Breast epithelium (tissue), 4 donors: ENCODE results near the gene PGD. TPM values are rescaled to one million over a fixed set of nuclear protein-coding genes. Genes with fewer than 3 reads are reported as not detected.

Source experiments
- DNase-seq, 2 donors: peaks; one replicate each; pipeline ENCODE4 v3.0.0-alpha.2; 2019; ENCODE audit warnings: low spot score in 2 of 2
- H3K27ac ChIP-seq, 2 donors: fragments of 200-600 bp; sonication (generic) in 1 of 2; one replicate each; pipeline ENCODE4 v1.5.1; 2016 to 2019; ENCODE audit warnings: mild to moderate bottlenecking in 1 of 2
- H3K27me3 ChIP-seq, 2 donors: fragments of 200-600 bp; sonication (generic) in 1 of 2; one replicate each; pipeline versions ENCODE4 v1.5.1 to v1.6.0; 2017 to 2019; ENCODE audit warnings: control low read depth in 1 of 2, mild to moderate bottlenecking in 1 of 2
- H3K36me3 ChIP-seq: fragments of 200-600 bp; one replicate; pipeline ENCODE4 v1.5.1; 2019
- H3K4me1 ChIP-seq, 2 donors: fragments of 200-600 bp; sonication (generic); one replicate each; pipeline ENCODE4 v1.5.1; 2016 to 2019; ENCODE audit warnings: control low read depth in 1 of 2
- H3K4me3 ChIP-seq, 3 donors: fragments of 200-600 bp; sonication (generic); 1 replicate in 2 of 3; 2 replicates in 1 of 3; pipeline ENCODE4 v1.5.1; 2016 to 2019; ENCODE audit warnings: mild to moderate bottlenecking in 3 of 3, moderate library complexity in 2 of 3
- H3K9me3 ChIP-seq, 2 donors: fragments of 200-600 bp; sonication (generic) in 1 of 2; one replicate each; pipeline ENCODE4 v1.5.1; 2016 to 2019; ENCODE audit warnings: control low read depth in 1 of 2
- CTCF ChIP-seq, 3 donors: fragments of 450-650 bp; IDR thresholded peaks; one replicate each; pipeline ENCODE4 v1.5.1; 2016 to 2017; ENCODE audit warnings: antibody characterized with exemption in 3 of 3, mild to moderate bottlenecking in 3 of 3, moderate library complexity in 3 of 3
- POLR2A ChIP-seq: fragments of 450-650 bp; IDR thresholded peaks from one replicate; pipeline ENCODE4 v1.6.1; 2016; ENCODE audit warnings: antibody characterized with exemption, mild to moderate bottlenecking, moderate library complexity
- POLR2AphosphoS5 ChIP-seq, 3 donors: sonication (generic); formaldehyde crosslinking; IDR thresholded peaks; one replicate each; pipeline ENCODE4 v1.6.1; 2017; ENCODE audit warnings: antibody characterized with exemption in 3 of 3
- intact Hi-C: fragments of 100-400 bp; cut with DNase I; formaldehyde crosslinking; loops from one replicate; pipeline ENCODE4 v1.15.1; 2023; ENCODE audit warnings: low total_unique reads
- total RNA-seq, 3 donors: library from RNA; depleted of rRNA; stranded (reverse); fragments of >200 nt; gene quantifications; one replicate each; pipeline ENCODE4 v1.1.0, GENCODE V29; 2016

Gene PGD
- total RNA-seq, 3 donors from 2014 or later, result 85.6 to 211 (median 101) TPM

GRCh38 chr1:10450156-10450814, 51.4 kb downstream of the PGD start:
- H3K27ac ChIP-seq, result no peak overlapping the region
- H3K36me3 ChIP-seq, result no peaks in the 10 kb centered on the region
- TF ChIP-seq POLR2A (no peak), CTCF (IDR thresholded peaks at IDR 0.05) (no peak), POLR2AphosphoS5 (IDR thresholded peaks at IDR 0.05) (no peak)
- intact Hi-C loops, result no loop called here
- no peak for DNase-seq
- H3K4me3 ChIP-seq, result no peak overlapping the region
- no peaks in the 10 kb centered on the region for H3K4me1 ChIP-seq
- H3K9me3 ChIP-seq, result no peaks in the 10 kb centered on the region
- H3K27me3 ChIP-seq, result no peaks in the 10 kb centered on the region

GRCh38 chr1:10450836-10451235, 52.0 kb downstream of the PGD start:
- Histone ChIP-seq H3K27me3 (no peaks in the 10 kb centered on the region), H3K4me1 (no peaks in the 10 kb centered on the region), H3K27ac (no peak overlapping the region), H3K4me3 (peak overlapping the region in 1 of 3 donors; percentile 25), H3K9me3 (no peaks in the 10 kb centered on the region), H3K36me3 (no peaks in the 10 kb centered on the region)
- DNase-seq, result no peak
- TF ChIP-seq CTCF (IDR thresholded peaks at IDR 0.05) (no peak), POLR2AphosphoS5 (IDR thresholded peaks at IDR 0.05) (no peak), POLR2A (no peak)
- intact Hi-C loops, result no loop called here

DNA sequence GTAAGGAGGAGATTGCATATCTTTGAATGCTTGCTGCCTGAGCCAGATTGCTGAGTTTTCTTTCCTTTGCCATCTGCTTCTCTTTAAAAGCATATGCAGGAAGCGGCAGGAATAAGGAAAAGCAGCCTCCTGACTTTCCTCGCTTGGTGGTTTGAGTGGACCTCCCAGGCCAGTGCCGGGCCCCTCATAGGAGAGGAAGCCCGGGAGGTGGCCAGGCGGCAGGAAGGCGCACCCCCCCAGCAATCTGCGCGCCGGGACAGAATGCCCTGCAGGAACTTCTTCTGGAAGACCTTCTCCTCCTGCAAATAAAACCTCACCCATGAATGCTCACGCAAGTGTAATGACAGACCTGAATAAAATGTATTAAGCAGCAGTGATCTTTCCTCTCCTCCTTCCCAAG, 52.4 kb downstream of the PGD start:
- Histone ChIP-seq H3K27ac (no peak overlapping the region), H3K9me3 (no peaks in the 10 kb centered on the region), H3K4me3 (peak overlapping the region in 2 of 3 donors; percentile 25 to 39), H3K4me1 (no peaks in the 10 kb centered on the region), H3K36me3 (no peaks in the 10 kb centered on the region), H3K27me3 (no peaks in the 10 kb centered on the region)
- intact Hi-C loops, result no loop called here
- TF ChIP-seq POLR2A (no peak), POLR2AphosphoS5 (IDR thresholded peaks at IDR 0.05) (no peak), CTCF (IDR thresholded peaks at IDR 0.05) (no peak)
- no peak for DNase-seq

DNA sequence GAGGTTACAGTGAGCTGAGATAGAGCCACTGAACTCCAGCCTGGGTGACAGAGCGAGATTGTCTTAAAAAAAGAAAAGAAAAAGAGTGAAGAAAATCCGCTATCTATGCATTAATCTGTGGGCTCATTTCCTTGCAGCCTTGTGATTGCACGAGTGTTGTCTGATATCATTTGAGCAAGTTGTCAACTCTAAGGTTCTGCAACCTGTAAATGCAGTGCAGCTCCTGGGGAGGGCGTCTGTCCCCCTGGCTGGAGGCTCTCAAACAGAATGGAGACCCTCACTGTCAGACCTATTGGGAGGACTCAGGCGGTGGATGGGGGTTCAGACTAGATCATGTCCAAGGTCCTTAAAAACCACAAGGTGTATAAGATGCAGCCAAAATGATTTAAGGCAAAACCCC, 57.2 kb downstream of the PGD start:
- H3K27me3 ChIP-seq, result no peaks in the 10 kb centered on the region
- intact Hi-C loops, result no loop called here

More for the DNA sequence above, 57.2 kb downstream of the PGD start:
- H3K9me3 ChIP-seq, result no peaks in the 10 kb centered on the region
- no peaks in the 10 kb centered on the region for H3K36me3 ChIP-seq
- H3K4me1 ChIP-seq, result no peaks in the 10 kb centered on the region
- no peak for DNase-seq
- no peak overlapping the region for H3K4me3 ChIP-seq
- TF ChIP-seq POLR2AphosphoS5 (IDR thresholded peaks at IDR 0.05) (no peak), POLR2A (no peak), CTCF (IDR thresholded peaks at IDR 0.05) (no peak)
- no peak overlapping the region for H3K27ac ChIP-seq
